ENCODE measurements around the gene ZRANB1.

The ZRANB1 gene

DNA sequence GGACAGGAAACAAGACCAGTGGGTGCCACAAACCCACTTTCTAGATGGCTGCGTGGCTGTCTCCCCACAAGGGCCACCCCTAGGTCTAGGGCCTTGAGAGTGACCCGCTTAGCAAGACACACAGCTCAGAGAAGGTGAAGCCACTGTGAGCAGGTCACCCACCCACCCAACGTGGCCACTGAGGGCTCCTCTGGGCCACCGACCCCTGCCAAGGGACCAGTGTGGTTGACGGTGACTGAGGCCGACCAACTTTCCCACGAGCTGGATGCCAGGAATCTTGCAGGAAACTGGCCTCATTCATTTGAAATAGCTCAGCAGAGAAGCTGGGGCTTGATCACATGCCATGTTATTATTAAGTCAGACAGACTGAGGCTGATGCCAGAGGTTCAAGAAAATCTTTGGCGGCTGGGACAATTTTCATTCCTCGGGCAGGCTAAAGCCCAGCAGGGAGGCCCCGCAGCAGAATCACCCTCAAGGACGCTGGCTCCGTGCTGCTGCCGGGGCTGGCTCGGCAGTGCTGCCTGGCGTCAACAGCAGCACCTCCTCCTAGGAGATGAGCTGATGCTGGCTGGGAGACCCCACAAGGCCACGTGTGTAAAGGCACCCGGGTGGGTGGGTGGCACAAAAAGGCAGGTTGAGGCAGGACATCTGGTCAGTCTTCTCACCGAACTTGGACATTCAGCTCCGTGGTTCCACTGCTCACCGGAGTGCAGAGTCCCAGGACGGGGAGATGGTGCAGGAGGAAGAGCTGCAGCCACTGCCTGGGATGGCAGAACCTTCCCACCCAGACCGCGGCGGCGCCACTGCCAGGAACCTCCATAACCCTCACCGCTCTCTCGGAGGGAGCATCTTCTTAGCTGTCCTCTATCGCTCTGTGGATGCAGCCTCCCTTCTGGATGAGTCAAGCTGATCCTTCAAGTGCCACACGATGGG lies 57.8 kb downstream of the ZRANB1 start:
- 95% methylated on average over 27 of the region's 29 CpGs for WGBS, 2 experiments (ENCODE audit: insufficient coverage in 2 of 2)
- no peak overlapping the region for H3K4me3 ChIP-seq (ENCODE audit: extremely low read depth, insufficient read depth, low read length, poor library complexity, severe bottlenecking)
- H3K36me3 ChIP-seq (ENCODE audit: control insufficient read depth, insufficient read depth, low read length), result peaks cover 96% of the 10 kb centered on the region
- no peaks in the 10 kb centered on the region for H3K9me3 ChIP-seq (ENCODE audit: control insufficient read depth, low read length)
- H3K27ac ChIP-seq (ENCODE audit: low read depth, low read length, severe bottlenecking), result no peak overlapping the region
- H3K4me1 ChIP-seq (ENCODE audit: control insufficient read depth, insufficient read depth, low read length, poor library complexity, severe bottlenecking), result peaks cover 11% of the 10 kb centered on the region

GRCh38 chr10:125000366-125001312 lies 58.7 kb downstream of the ZRANB1 start:
- 91 to 94% methylated on average over 31 to 35 of the region's 35 CpGs for WGBS, 2 experiments (ENCODE audit: insufficient coverage in 2 of 2)
- no peaks in the 10 kb centered on the region for H3K9me3 ChIP-seq (ENCODE audit: control insufficient read depth, low read length)
- H3K4me3 ChIP-seq (ENCODE audit: extremely low read depth, insufficient read depth, low read length, poor library complexity, severe bottlenecking), result no peak overlapping the region
- peaks cover 11% of the 10 kb centered on the region for H3K4me1 ChIP-seq (ENCODE audit: control insufficient read depth, insufficient read depth, low read length, poor library complexity, severe bottlenecking)
- peak overlapping the region; percentile 29 for H3K27ac ChIP-seq (ENCODE audit: low read depth, low read length, severe bottlenecking)
- peaks cover 95% of the 10 kb centered on the region for H3K36me3 ChIP-seq (ENCODE audit: control insufficient read depth, insufficient read depth, low read length)

- no peaks in the 10 kb centered on the region for H3K9me3 ChIP-seq (ENCODE audit: control insufficient read depth, low read length)
- peak overlapping the region; percentile 29 for H3K27ac ChIP-seq (ENCODE audit: low read depth, low read length, severe bottlenecking)
- H3K36me3 ChIP-seq (ENCODE audit: control insufficient read depth, insufficient read depth, low read length), result peaks cover 89% of the 10 kb centered on the region
- H3K4me1 ChIP-seq (ENCODE audit: control insufficient read depth, insufficient read depth, low read length, poor library complexity, severe bottlenecking), result peaks cover 11% of the 10 kb centered on the region
- H3K4me3 ChIP-seq (ENCODE audit: extremely low read depth, insufficient read depth, low read length, poor library complexity, severe bottlenecking), result no peak overlapping the region
- 90 to 93% methylated on average over 19 to 20 of the region's 21 CpGs for WGBS, 2 experiments (ENCODE audit: insufficient coverage in 2 of 2)
Observed at GRCh38 chr10:125001313-125002046, 59.6 kb downstream of the ZRANB1 start.

- Histone ChIP-seq H3K36me3 (ENCODE audit: control insufficient read depth, insufficient read depth, low read length) (peaks cover 89% of the 10 kb centered on the region), H3K27ac (ENCODE audit: low read depth, low read length, severe bottlenecking) (peak overlapping the region; percentile 41), H3K4me1 (ENCODE audit: control insufficient read depth, insufficient read depth, low read length, poor library complexity, severe bottlenecking) (peaks cover 11% of the 10 kb centered on the region), H3K9me3 (ENCODE audit: control insufficient read depth, low read length) (no peaks in the 10 kb centered on the region), H3K4me3 (ENCODE audit: extremely low read depth, insufficient read depth, low read length, poor library complexity, severe bottlenecking) (no peak overlapping the region)
- WGBS, 2 experiments (ENCODE audit: insufficient coverage in 2 of 2), result 85 to 91% methylated on average over 11 to 12 of the region's 12 CpGs
Observed at GRCh38 chr10:125002047-125002422, 60.1 kb downstream of the ZRANB1 start.

DNA sequence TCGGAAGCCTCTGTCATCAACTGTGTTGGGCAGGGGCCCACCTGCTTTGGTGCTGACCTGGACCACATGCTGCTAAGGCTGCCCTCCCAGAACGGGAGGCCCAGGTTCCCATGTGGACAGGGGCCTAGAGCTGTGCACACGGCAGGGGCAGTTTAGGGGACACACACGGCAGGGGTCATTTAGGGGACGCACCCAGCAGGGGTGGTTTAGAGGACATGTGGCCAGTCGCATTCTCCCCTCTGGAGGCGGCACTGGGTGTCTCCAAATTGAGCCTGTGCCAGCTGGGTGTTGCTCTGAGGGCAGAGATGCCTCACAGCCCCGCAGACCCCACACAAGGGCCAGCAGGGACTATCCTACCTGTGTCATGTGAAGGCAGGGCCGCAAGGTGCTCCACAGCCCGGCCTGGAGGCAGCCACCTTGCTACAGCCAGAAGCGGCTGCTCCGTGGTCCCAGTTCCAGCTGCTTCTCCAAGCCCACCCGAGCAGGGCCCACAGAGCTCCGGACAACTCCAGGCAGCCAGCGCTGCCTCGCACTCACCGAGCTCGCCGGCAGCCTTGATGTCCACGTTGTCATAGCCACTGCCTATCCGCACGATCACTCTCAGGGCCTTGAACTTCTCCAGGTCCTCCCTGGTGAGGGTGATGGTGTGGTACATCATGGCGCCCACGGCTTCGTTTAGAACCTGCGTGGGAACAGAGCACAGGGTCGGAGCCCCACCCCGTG lies 60.7 kb downstream of the ZRANB1 start:
- Histone ChIP-seq H3K36me3 (ENCODE audit: control insufficient read depth, insufficient read depth, low read length) (peaks cover 88% of the 10 kb centered on the region), H3K4me3 (ENCODE audit: extremely low read depth, insufficient read depth, low read length, poor library complexity, severe bottlenecking) (no peak overlapping the region), H3K27ac (ENCODE audit: low read depth, low read length, severe bottlenecking) (peak overlapping the region; percentile 41), H3K9me3 (ENCODE audit: control insufficient read depth, low read length) (no peaks in the 10 kb centered on the region), H3K4me1 (ENCODE audit: control insufficient read depth, insufficient read depth, low read length, poor library complexity, severe bottlenecking) (peaks cover 11% of the 10 kb centered on the region)
- WGBS, 2 experiments (ENCODE audit: insufficient coverage in 2 of 2), result 91 to 94% methylated on average over 22 to 27 of the region's 28 CpGs

DNA sequence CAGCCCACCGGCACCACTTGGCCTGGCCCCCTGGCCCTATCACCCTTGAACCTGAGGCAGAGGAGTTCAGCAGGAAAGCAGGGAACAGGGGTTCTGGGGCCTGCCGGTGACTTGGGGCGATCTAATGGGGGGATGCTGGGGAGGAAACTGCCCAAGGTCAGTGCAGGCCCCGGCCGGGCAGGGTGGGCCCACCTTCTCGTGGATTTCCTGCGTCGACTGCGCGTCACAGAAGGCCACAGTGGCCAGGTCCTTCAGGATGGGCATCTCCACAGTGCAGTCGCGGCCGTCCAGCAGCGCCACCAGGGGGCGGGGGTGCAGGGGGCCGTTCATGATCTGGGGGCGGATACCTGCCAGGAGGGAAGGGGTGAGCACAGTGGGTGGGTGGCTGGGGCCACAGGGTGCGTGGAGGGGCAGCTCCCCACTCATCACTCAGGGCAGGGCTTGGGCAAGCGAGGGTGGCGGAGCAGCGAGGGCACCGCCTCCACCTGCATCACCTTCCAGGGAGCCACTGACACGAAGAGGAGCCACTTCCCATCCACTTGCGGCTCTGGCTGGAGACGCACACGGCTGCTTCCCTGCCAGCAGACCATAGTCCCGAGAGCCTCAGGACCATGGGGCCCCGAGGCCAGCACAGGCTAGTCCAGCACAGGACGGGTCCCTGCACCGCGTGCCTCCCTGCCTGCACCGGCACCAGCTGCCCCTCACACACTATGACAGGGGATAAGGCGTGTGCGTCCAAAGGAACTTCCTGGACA lies 61.4 kb downstream of the ZRANB1 start:
- Histone ChIP-seq H3K9me3 (ENCODE audit: control insufficient read depth, low read length) (no peaks in the 10 kb centered on the region), H3K4me3 (ENCODE audit: extremely low read depth, insufficient read depth, low read length, poor library complexity, severe bottlenecking) (no peak overlapping the region), H3K27ac (ENCODE audit: low read depth, low read length, severe bottlenecking) (no peak overlapping the region), H3K36me3 (ENCODE audit: control insufficient read depth, insufficient read depth, low read length) (peaks cover 84% of the 10 kb centered on the region), H3K4me1 (ENCODE audit: control insufficient read depth, insufficient read depth, low read length, poor library complexity, severe bottlenecking) (peaks cover 11% of the 10 kb centered on the region)
- WGBS, 2 experiments (ENCODE audit: insufficient coverage in 2 of 2), result 96 to 98% methylated on average over 15 to 28 of the region's 34 CpGs

- Histone ChIP-seq H3K4me3 (ENCODE audit: extremely low read depth, insufficient read depth, low read length, poor library complexity, severe bottlenecking) (no peak overlapping the region), H3K27ac (ENCODE audit: low read depth, low read length, severe bottlenecking) (no peak overlapping the region), H3K36me3 (ENCODE audit: control insufficient read depth, insufficient read depth, low read length) (peaks cover 79% of the 10 kb centered on the region), H3K4me1 (ENCODE audit: control insufficient read depth, insufficient read depth, low read length, poor library complexity, severe bottlenecking) (peaks cover 11% of the 10 kb centered on the region), H3K9me3 (ENCODE audit: control insufficient read depth, low read length) (no peaks in the 10 kb centered on the region)
- WGBS, 2 experiments (ENCODE audit: insufficient coverage in 2 of 2), result 94 to 95% methylated on average over 12 to 14 of the region's 14 CpGs
Observed at GRCh38 chr10:125003901-125004467, 62.1 kb downstream of the ZRANB1 start.

DNA sequence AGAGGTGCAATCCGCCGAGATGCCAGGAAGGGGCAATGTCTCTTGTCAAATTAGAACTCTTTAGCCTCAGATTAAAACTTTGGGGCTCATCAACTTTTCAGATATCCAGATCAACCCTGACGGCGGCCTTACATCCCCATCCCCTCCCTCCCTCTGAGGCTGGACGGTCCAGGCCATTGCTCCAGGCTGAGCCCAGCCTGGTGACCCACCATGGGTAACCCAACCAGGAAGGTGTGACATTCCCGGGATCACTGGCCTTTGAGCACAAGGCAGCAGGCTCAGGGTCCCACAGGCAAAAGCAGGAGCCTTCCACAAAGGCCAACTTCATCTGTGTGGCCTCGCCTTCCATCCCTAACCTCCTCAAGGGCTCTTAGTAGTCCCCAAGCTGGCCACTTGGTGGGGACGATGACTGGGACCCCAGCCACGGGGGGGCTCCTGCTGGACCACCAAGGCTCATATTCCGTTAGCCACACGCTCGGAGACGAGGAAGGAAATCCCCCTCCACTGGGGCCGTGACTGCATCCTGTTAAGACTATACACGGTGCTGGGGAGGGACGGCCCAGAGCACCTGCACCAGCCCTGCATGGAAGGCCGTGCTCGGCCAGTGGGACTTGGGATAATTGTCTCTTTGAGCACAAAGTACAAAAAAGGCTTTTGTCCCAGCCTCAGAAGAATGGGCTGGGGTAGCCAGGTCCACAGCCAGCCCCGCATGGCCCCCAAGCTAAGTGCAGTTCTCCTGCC lies 62.8 kb downstream of the ZRANB1 start:
- 91 to 93% methylated on average over 10 to 19 of the region's 19 CpGs for WGBS, 2 experiments (ENCODE audit: insufficient coverage in 2 of 2)
- no peaks in the 10 kb centered on the region for H3K9me3 ChIP-seq (ENCODE audit: control insufficient read depth, low read length)
- no peak overlapping the region for H3K27ac ChIP-seq (ENCODE audit: low read depth, low read length, severe bottlenecking)
- peaks cover 75% of the 10 kb centered on the region for H3K36me3 ChIP-seq (ENCODE audit: control insufficient read depth, insufficient read depth, low read length)
- H3K4me3 ChIP-seq (ENCODE audit: extremely low read depth, insufficient read depth, low read length, poor library complexity, severe bottlenecking), result no peak overlapping the region
- peaks cover 11% of the 10 kb centered on the region for H3K4me1 ChIP-seq (ENCODE audit: control insufficient read depth, insufficient read depth, low read length, poor library complexity, severe bottlenecking)

Measured in mesodermal cell (in vitro differentiated cells).